Measurements from ENCODE around the gene SPDYC.

Gene SPDYC

GRCh38 chr11:65170058-65170534, at the start of gene SPDYC:
TSS of gene SPDYC (plus strand) at chr11:65170233. CDS start at chr11:65171358, 1,125 bp downstream.
- DNase-seq, result no peak

GRCh38 chr11:65120831-65121230, 49.2 kb upstream of the SPDYC start:
- DNase-seq, result no peak

GRCh38 chr11:65121447-65121864, 48.6 kb upstream of the SPDYC start:
- no peak for DNase-seq

GRCh38 chr11:65121865-65122696, 48.0 kb upstream of the SPDYC start, which contains the start of the genes FAU and MRPL49:
TSS of gene FAU (minus strand) at chr11:65122134. CDS start at chr11:65121813, 321 bp downstream.
TSS of gene MRPL49 (plus strand) at chr11:65122321. CDS start at chr11:65122347, 26 bp downstream.
- DNase-seq, result peak; percentile 96

GRCh38 chr11:65124480-65125196, 45.4 kb upstream of the SPDYC start:
- no peak for DNase-seq

- no peak for DNase-seq
Observed at GRCh38 chr11:65125197-65126056, 44.6 kb upstream of the SPDYC start.

- DNase-seq, result no peak
Observed at GRCh38 chr11:65126624-65127274, 43.3 kb upstream of the SPDYC start.

GRCh38 chr11:65127473-65128181, 42.4 kb upstream of the SPDYC start:
- no peak for DNase-seq

- DNase-seq, result no peak
Observed at GRCh38 chr11:65128182-65129145, 41.6 kb upstream of the SPDYC start.

GRCh38 chr11:65129649-65130441, 40.2 kb upstream of the SPDYC start:
- no peak for DNase-seq

- DNase-seq, result no peak
Observed at GRCh38 chr11:65130631-65131416, 39.2 kb upstream of the SPDYC start.

- no peak for DNase-seq
Observed at GRCh38 chr11:65131417-65131776, 38.6 kb upstream of the SPDYC start.

GRCh38 chr11:65131895-65132237, 38.2 kb upstream of the SPDYC start:
- DNase-seq, result no peak

GRCh38 chr11:65132238-65132987, 37.6 kb upstream of the SPDYC start:
- no peak for DNase-seq

- peak; percentile 12 for DNase-seq
Observed at GRCh38 chr11:65132988-65133700, 36.9 kb upstream of the SPDYC start.

GRCh38 chr11:65133724-65134123, 36.3 kb upstream of the SPDYC start:
- peak; percentile 8 for DNase-seq

GRCh38 chr11:65134240-65134951, 35.6 kb upstream of the SPDYC start, which contains the start of gene SYVN1:
TSS of gene SYVN1 (minus strand) at chr11:65134519. CDS start at chr11:65133601, 918 bp downstream.
- peak; percentile 90 for DNase-seq

All from fibroblast of skin of right biceps (primary cell).